Stimulated activated effector memory CD8-positive, alpha-beta T cell treated with anti-CD3 and anti-CD28 coated beads, Interleukin-12 subunit alpha, Interleukin-12 subunit beta, amount 100 ng/mL, for 72 hours (primary cell): ENCODE results near the gene MTLN.
"Not testable (repeated sequence)": the region's sequence is repeated elsewhere in the genome, so short reads cannot be mapped to it uniquely, and the experiment has no call there.

Experiments
- ATAC-seq: fragments of 150-1000 bp; cut with Tn5 transposase; 2 replicates; pipeline ENCODE4 v1.10.0; 2021
- DNase-seq, 2 donors: peaks; one replicate each; pipeline ENCODE4 v3.0.0; 2021 to 2022; ENCODE audit warnings: low spot score in 2 of 2
- H3K27ac Mint-ChIP-seq: one replicate; pipeline ENCODE4 v1.8.0; 2022; ENCODE audit warnings: mild to moderate bottlenecking, mixed read lengths
- H3K36me3 Mint-ChIP-seq: one replicate; pipeline ENCODE4 v1.8.0; 2022; ENCODE audit warnings: mild to moderate bottlenecking, mixed read lengths
- H3K4me1 Mint-ChIP-seq: one replicate; pipeline ENCODE4 v1.8.0; 2022; ENCODE audit warnings: mixed read lengths
- H3K4me3 Mint-ChIP-seq: one replicate; pipeline ENCODE4 v1.8.0; 2022; ENCODE audit warnings: mild to moderate bottlenecking, mixed read lengths
- H3K9me3 Mint-ChIP-seq: one replicate; pipeline ENCODE4 v1.8.0; 2022; ENCODE audit warnings: mixed read lengths

The MTLN gene, protein sequence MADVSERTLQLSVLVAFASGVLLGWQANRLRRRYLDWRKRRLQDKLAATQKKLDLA

DNA sequence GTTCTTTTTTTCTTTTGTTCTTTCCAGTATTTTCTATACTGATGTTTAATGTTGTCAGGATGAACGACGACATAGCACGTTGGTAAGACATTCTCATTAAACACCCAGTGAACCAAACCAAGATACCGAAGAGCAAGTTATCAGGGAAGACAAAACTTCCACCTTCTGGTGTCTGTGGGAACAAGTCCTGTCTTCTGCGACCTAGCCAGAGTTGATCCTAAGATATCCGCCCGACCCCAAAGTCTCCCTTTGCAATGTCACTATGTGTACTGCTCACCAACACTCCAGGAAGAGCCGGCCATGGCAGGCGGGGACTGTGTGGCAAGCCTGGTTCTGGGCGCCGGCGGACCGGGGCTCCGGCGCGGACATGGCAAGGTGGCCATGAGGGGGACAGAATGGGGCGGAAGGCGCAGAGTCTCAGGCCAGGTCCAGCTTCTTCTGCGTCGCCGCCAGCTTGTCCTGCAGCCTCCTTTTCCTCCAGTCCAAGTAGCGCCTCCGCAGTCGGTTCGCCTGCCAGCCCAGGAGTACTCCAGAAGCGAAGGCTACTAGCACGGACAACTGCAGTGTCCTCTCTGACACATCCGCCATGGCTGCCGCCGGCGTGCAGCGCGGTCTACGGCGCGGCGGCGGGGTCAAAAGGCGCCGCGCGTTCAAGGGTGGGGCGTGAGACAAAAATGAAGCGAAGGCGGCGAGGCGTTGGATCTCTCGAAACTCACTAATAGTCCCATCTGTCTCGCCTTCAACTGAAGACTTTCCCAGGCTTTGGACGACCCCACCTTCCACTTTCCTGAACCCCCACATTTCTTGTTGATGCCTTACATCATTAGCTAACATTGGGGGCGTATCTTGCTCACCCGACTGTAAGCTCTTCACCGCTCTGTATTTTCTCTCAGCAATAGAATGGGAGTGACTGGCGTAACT lies at the start of gene MTLN:
MTLN (minus strand) TSS at position 610 of the 921 bp plus-strand sequence; CDS start at position 588, 22 bp downstream.
- DNase-seq (peak; percentile 57 to 81), ATAC-seq (peak; percentile 95)
- Mint-ChIP-seq H3K36me3 (peaks cover 36% of the 10 kb centered on the region), H3K4me3 (peak within 1 kb of the TSS; percentile 92), H3K9me3 (peaks cover 2% of the 10 kb centered on the region), H3K4me1 (peaks cover 13% of the 10 kb centered on the region), H3K27ac (peak within 1 kb of the TSS; percentile 94)

DNA sequence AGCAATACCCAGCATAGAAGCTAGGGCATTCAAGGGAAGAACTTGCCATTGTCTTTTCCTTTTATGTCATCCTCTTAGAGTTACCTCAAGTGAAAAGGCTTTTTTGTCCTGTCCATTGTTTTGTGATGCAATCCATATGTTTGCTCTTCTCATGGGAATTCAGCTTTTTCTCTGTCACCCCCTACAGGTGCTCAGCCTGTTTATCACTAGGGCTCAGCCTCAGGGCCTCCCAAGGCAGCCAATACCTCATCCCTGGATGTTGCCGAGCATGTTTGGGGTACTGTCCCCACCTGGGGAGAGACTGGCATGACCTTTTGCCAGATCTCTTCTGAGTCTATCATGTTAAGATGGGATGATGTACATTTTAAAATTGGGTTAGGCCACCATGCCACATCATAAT lies 49.6 kb upstream of the MTLN start:
- not testable (repeated sequence) for ATAC-seq, H3K4me1 Mint-ChIP-seq, H3K4me3 Mint-ChIP-seq, DNase-seq, H3K9me3 Mint-ChIP-seq, H3K27ac Mint-ChIP-seq, H3K36me3 Mint-ChIP-seq

DNA sequence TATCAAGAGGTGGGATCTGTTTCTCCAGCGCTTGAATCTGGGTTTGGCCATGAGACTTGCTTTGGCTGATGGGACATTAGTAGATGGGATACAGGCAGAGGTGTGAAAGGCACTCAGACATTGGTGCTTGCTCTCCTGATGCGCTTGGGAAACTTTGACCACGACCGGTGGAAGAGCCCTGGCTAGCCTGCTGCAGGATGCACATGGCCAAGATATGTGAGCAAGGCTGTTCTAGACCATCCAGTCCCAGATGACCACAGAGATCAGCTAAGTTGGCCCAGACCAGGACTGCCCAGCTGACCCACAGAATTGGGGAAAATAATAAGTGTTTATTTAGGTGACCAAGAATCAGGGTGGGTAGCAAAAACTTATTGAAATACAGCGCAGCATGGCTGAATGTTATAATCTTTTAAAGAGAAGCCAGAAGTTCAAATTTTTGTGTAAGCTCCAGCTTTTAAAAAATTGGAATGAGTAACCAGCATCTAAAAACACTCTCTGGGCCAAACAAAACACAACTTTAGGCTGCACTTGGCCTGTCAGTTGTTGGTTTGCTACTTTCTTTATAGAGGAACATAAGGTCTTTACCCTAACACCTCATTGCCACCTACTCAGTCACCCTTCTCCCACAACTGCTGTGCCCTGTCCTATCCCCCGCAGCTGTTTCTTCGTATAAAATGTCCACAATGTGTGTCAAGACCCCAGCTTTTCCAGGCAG lies 35.9 kb upstream of the MTLN start:
- H3K36me3 Mint-ChIP-seq, DNase-seq, ATAC-seq, H3K27ac Mint-ChIP-seq, H3K4me1 Mint-ChIP-seq, H3K9me3 Mint-ChIP-seq, H3K4me3 Mint-ChIP-seq: not testable (repeated sequence)

DNA sequence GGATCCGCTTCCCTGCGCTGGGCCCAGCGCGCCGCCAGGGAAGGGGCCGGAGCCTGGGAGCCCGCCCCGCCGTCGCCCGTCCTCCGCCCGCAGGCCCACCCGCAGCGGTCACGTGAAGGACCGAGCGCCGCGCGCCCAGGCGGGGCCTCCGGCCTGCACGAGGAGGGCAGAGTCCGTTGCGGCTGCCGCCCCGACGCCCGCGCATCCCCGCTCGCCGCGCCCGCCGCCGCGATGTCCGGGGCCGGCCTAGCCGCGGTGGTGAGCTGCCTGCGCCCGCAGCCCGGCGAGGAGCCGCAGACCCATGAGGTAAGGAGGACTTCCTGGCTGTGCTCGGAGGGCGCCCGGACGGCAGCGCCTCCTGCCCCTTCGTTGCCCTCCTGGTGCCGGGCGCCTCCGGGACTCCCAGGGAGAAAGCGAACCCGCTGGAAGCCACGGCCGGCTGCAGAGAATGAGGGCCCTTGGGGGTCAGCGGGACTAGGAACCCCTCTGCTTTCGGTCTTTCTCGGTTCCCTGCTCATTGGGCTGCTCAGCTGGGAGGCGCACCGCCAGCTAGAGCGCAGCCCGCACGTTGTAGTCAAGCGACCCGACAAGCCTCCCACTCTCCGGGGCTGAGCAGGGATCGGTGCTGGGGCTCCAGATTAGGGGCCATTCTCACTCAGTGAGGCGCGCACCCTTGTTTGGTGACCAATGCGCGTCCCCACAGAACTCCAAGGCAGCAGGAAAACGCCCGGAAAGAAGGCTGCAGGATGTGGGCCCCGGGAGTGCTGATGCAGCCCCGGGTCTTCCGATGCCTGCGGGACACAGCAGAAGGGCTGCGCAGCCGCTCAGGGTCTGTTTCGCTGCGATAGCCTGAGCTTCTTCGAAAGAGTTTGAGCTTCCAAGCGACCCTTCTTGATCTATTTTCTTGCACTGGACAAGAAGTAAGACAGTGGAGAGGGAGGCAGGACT lies 33.4 kb upstream of the MTLN start:
- not testable (repeated sequence) for H3K36me3 Mint-ChIP-seq, H3K9me3 Mint-ChIP-seq, DNase-seq, ATAC-seq, H3K27ac Mint-ChIP-seq, H3K4me1 Mint-ChIP-seq, H3K4me3 Mint-ChIP-seq

DNA sequence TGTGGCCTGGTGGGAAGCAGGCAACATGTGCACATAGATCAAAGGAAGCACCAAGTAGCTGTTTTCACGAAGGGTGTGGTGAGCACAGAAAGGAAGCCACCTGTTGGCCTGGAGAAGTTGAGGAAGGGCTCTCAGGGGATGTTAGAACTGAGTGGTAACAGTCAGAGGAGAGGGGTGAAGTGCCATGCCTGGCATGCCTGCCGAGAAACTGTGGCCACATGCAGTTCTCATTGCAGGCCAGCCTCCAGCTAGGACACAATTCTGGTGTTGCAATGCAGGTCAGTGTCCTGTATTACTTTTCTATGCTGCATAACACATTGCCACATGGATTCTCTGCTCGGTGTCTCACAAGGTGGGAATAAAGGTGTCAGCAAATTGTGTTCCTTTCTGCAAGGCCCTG lies 30.9 kb upstream of the MTLN start:
- H3K9me3 Mint-ChIP-seq, ATAC-seq, DNase-seq, H3K27ac Mint-ChIP-seq, H3K36me3 Mint-ChIP-seq, H3K4me3 Mint-ChIP-seq, H3K4me1 Mint-ChIP-seq: not testable (repeated sequence)

DNA sequence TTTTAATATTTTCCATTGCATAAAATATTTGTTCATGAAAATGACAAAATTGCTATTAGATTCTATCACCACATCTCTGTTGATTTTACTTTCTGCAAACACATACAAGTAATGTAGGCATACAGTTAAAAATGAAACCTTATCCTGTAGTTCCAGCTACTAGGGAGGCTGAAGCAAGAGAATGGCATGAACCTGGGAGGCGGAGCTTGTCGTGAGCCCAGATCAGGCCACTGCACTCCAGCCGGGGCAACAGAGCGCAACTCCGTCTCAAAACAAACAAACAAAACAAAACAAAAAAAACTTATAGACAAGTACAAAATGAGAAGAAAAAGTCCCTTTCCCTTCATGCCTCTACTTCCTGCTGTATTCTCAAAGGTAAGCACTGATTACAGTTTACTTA lies 22.2 kb upstream of the MTLN start:
- H3K4me1 Mint-ChIP-seq, H3K36me3 Mint-ChIP-seq, ATAC-seq, DNase-seq, H3K9me3 Mint-ChIP-seq, H3K27ac Mint-ChIP-seq, H3K4me3 Mint-ChIP-seq: not testable (repeated sequence)

DNA sequence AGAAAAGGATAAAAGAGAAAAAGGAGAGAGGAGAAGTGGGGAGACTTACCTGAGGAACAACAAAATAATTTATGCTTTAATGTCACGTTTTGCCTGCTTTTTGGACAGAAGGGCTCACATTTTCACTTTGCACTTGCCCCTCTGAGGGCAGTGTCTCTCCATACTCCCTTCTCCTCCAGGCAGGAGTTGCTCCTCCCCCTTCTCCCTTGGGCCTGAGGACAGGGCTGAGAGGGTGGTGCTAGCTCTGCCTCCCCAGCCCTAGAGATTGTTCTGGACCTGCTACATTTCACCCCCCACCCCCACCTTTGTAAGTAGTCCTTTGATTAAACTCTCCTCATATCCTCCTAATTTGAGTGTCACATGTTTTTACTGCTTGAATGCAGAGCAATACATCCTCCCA lies 17.5 kb upstream of the MTLN start:
- not testable (repeated sequence) for H3K27ac Mint-ChIP-seq, H3K36me3 Mint-ChIP-seq

DNA sequence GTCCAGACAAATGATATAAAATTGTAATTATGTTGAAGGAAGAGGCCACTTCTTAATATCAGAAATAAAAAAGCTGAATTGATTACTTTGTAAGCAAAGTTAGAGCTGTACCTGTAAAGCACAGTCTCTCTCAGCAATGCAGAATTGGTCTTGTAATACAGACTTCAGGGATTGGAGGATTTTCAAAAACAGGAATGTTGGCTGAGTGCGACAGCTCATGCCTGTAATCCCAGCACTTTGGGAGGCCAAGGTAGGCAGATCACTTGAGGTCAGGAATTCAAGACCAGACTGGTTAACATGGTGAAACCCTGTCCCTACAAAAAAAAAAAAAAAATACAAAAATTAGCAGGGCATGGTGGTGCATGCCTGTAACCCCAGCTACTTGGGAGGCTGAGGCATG lies 10.3 kb upstream of the MTLN start:
- H3K4me1 Mint-ChIP-seq, H3K36me3 Mint-ChIP-seq, H3K27ac Mint-ChIP-seq, DNase-seq, H3K4me3 Mint-ChIP-seq, H3K9me3 Mint-ChIP-seq, ATAC-seq: not testable (repeated sequence)

More for the DNA sequence above, 17.5 kb upstream of the MTLN start:
- not testable (repeated sequence) for H3K4me1 Mint-ChIP-seq, H3K4me3 Mint-ChIP-seq, ATAC-seq, DNase-seq, H3K9me3 Mint-ChIP-seq

DNA sequence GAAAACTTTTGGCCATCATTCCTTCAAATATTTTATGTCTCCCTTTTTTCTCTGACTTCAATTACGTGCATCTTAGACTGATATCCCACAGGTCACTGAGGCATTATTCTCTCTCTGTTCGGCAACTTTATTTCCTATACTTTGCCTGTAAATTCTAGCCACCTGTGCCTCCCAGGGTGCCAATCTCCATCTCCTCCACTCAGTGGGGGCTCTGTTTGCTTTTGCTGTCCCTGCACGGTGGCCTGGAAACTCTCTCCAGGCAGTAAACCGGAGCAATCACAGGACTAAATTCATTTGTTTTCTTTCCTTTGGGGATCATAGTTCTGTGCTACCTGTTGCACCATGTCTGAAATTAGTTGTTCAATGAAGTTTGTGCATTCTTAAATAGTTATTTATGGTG lies 9.6 kb upstream of the MTLN start:
- no peak overlapping the region for H3K4me3 Mint-ChIP-seq

DNA sequence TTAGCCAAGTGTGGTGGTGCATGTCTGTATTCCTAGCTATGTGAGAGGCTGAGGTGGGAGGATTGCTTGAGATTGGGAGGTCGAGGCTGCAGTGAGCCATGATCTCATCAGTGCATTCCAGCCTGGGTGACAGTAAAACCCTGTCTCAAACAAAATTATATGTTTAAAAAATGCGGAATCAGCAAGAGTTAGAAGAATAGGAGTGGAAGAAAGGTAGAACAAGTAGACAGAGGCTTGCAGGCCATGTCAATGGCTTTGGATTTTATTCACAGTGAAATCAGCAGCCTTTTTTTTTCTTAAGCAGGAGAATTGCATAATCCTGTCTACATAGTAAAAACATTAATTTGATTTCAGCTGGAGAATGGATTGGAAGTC lies 7.8 kb upstream of the MTLN start:
- Mint-ChIP-seq H3K9me3 (no peaks in the 10 kb centered on the region), H3K4me3 (no peak overlapping the region), H3K27ac (no peak overlapping the region), H3K36me3 (no peaks in the 10 kb centered on the region), H3K4me1 (no peaks in the 10 kb centered on the region)
- ATAC-seq (no peak), DNase-seq (no peak)

More for the DNA sequence above, 9.6 kb upstream of the MTLN start:
- no peaks in the 10 kb centered on the region for H3K4me1 Mint-ChIP-seq
- no peaks in the 10 kb centered on the region for H3K9me3 Mint-ChIP-seq
- H3K36me3 Mint-ChIP-seq = no peaks in the 10 kb centered on the region
- DNase-seq (no peak), ATAC-seq (no peak)
- no peak overlapping the region for H3K27ac Mint-ChIP-seq

DNA sequence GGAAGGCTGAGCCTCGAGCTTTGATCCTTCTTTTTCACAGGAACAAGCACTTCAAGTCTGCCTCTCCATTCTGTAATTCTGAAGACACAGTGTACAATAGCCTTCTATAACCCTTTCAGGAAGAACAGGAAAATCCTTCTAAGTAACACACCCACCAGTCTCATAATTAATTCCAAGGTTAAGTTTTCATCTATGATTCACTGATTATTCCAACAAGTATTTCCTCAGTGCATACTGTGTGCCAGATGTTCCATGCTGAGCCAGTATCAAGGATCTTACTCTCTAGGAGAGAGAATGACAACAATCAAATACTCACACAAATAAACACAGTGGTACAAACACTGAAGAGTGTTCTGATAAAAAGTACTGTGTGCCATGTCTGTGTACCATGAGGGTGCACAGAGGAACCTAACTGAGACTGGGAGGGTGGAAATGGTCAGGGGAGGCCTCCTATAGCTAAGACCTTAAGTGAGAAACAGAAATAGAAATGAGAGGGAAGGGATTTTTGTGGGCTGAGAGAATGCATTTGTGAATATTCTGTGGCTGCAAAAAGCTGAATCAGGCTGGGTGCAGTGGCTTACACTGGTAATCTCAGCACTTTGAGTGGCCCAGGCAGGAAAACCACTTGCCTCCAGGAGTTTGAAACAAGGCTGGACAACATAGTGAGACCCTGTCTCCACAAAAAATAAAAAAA lies 7.3 kb upstream of the MTLN start:
- no peak overlapping the region for H3K4me3 Mint-ChIP-seq
- H3K27ac Mint-ChIP-seq = no peak overlapping the region
- H3K9me3 Mint-ChIP-seq = no peaks in the 10 kb centered on the region
- DNase-seq (no peak), ATAC-seq (no peak)
- no peaks in the 10 kb centered on the region for H3K4me1 Mint-ChIP-seq
- H3K36me3 Mint-ChIP-seq = no peaks in the 10 kb centered on the region

DNA sequence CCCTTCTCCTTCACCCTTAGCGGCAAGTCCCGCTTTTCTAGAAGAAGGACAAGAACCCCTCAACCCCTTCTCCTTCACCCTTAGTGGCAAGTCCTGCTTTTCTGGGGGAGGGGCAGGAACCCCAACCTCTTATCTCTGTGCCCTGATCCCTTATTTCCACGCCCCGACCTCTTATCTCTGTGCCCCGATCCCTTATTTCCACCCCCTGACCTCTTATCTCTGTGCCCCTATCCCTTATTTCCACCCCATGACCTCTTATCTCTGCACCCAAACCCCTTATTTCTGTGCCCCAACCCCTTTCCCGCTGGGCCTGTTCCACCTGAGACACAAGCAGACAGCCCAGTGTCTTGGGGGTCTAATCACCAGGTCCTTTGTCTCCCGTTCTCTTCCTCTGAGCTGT lies 6.5 kb upstream of the MTLN start:
- not testable (repeated sequence) for H3K9me3 Mint-ChIP-seq, H3K4me1 Mint-ChIP-seq

DNA sequence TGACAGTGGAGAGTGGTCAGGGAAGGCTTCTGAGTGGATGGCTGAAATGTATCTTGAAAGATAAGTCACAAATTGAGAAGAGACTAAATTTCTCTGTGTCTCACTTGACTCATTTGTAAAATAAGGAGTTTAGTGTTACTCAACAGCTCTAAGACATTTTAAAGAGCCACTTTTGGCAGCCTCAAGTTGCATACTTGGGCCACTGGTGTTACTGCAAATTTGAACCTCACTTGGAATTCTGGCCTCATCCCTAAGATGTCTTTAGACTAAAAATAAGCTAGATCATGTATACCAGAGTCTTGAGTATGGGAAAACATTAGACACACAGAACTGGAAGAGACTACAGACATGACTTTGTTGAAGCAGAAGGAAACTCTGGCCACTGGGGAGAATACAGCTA lies 4.5 kb upstream of the MTLN start:
- Mint-ChIP-seq H3K4me3 (no peak overlapping the region), H3K36me3 (peaks cover 10% of the 10 kb centered on the region), H3K27ac (no peak overlapping the region), H3K4me1 (no peaks in the 10 kb centered on the region), H3K9me3 (peaks cover 2% of the 10 kb centered on the region)
- ATAC-seq (no peak), DNase-seq (no peak)

More for the DNA sequence above, 6.5 kb upstream of the MTLN start:
- H3K27ac Mint-ChIP-seq, DNase-seq, H3K4me3 Mint-ChIP-seq, ATAC-seq, H3K36me3 Mint-ChIP-seq: not testable (repeated sequence)

DNA sequence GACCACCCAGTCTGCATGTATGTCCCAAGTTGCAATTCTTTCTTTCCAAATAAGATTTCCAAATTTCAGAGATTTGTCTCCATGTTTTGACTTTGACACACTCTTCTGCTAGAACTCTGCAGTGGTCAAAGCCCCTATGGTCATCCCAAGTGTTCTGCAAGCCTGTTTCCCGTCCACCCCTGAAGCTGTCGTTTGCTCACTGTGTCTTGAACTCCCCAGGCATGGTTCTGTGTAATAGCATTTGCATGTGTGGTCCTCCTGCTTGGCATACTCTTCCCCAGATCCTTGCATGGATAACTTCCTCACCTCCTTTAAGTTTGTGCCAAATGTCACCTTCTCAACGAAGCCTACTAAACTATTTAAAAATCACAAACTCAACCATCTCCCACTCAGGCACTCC lies 3.9 kb upstream of the MTLN start:
- Mint-ChIP-seq H3K4me3 (no peak overlapping the region), H3K9me3 (peaks cover 2% of the 10 kb centered on the region), H3K27ac (no peak overlapping the region), H3K36me3 (peaks cover 14% of the 10 kb centered on the region), H3K4me1 (no peaks in the 10 kb centered on the region)
- no peak for ATAC-seq
- no peak for DNase-seq
